Subcutaneous abdominal adipose tissue (tissue), 5 donors: ENCODE data around the gene MAST2.
"Not testable (repeated sequence)": the region's sequence is repeated elsewhere in the genome, so short reads cannot be mapped to it uniquely, and the experiment has no call there.

ENCODE experiments used
- H3K27ac ChIP-seq: one replicate; pipeline ENCODE4 v1.7.0; 2013; ENCODE audit warnings: low read depth, mild to moderate bottlenecking, inconsistent platforms, low read length, moderate library complexity
- H3K27me3 ChIP-seq, 5 donors: one replicate each; pipeline ENCODE4 v1.7.0; 2013; ENCODE audit warnings: low read length in 5 of 5, inconsistent platforms in 1 of 5; ENCODE audit not compliant: control insufficient read depth in 5 of 5, insufficient read depth in 4 of 5
- H3K36me3 ChIP-seq, 5 donors: one replicate each; pipeline ENCODE4 v1.7.0; 2013; ENCODE audit warnings: low read length in 5 of 5; ENCODE audit not compliant: control insufficient read depth in 5 of 5, insufficient read depth in 5 of 5
- H3K4me1 ChIP-seq, 5 donors: one replicate each; pipeline ENCODE4 v1.7.0; 2013; ENCODE audit warnings: low read length in 5 of 5, mild to moderate bottlenecking in 3 of 5, moderate library complexity in 1 of 5; ENCODE audit not compliant: control insufficient read depth in 5 of 5, insufficient read depth in 5 of 5
- H3K4me3 ChIP-seq, 5 donors: one replicate each; pipeline ENCODE4 v1.7.0; 2013; ENCODE audit warnings: low read length in 5 of 5, low read depth in 1 of 5
- H3K9ac ChIP-seq, 5 donors: one replicate each; pipeline ENCODE4 v1.7.0; 2013; ENCODE audit warnings: low read length in 5 of 5, mild to moderate bottlenecking in 4 of 5, moderate library complexity in 3 of 5
- H3K9me3 ChIP-seq, 5 donors: one replicate each; pipeline ENCODE4 v1.7.0; 2013; ENCODE audit warnings: low read length in 5 of 5; ENCODE audit not compliant: control insufficient read depth in 5 of 5
- donor health status: healthy.
- donor health status: healthy.
- donor health status: healthy.
- donor health status: healthy.
- donor health status: healthy.

Gene MAST2

GRCh38 chr1:45789601-45790000, 13.8 kb upstream of the MAST2 start:
- Histone ChIP-seq H3K9me3 (no peaks in the 10 kb centered on the region), H3K9ac (no peak overlapping the region)

GRCh38 chr1:45792744-45793143, 10.7 kb upstream of the MAST2 start:
- Histone ChIP-seq H3K36me3 (no peaks in the 10 kb centered on the region), H3K9ac (no peak overlapping the region), H3K27me3 (no peaks in the 10 kb centered on the region), H3K4me3 (no peak overlapping the region), H3K27ac (no peak overlapping the region), H3K9me3 (no peaks in the 10 kb centered on the region), H3K4me1 (no peaks in the 10 kb centered on the region)

More at GRCh38 chr1:45789601-45790000, 13.8 kb upstream of the MAST2 start:
- Histone ChIP-seq H3K27me3 (peaks cover 0 to 2% (median 0%) of the 10 kb centered on the region in 5 donors), H3K27ac (no peak overlapping the region), H3K4me3 (no peak overlapping the region), H3K36me3 (no peaks in the 10 kb centered on the region), H3K4me1 (no peaks in the 10 kb centered on the region)

GRCh38 chr1:45793942-45794604, 9.3 kb upstream of the MAST2 start:
- no peak overlapping the region for H3K9ac ChIP-seq
- no peak overlapping the region for H3K27ac ChIP-seq
- no peaks in the 10 kb centered on the region for H3K36me3 ChIP-seq
- H3K27me3 ChIP-seq = no peaks in the 10 kb centered on the region
- no peaks in the 10 kb centered on the region for H3K4me1 ChIP-seq
- H3K9me3 ChIP-seq = no peaks in the 10 kb centered on the region
- H3K4me3 ChIP-seq = no peak overlapping the region

DNA sequence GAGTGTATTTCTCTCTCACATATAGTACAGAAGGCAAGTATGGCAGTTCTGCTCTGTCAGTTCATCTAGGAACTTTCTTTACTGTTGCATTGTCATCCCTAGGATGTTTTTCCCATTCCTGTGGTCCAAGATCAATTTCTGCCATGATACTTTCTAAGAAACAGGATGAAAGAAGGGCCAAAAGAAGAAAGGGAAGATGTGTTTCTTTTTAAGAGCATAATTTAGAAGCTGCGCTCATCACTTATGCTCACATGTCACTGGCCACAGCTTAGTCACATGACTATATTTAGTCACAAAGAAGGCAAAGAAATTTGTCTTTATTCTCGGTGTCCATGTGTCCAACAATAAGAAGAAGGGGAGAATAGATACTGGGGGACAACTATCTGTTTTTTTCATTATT, 7.0 kb upstream of the MAST2 start:
- H3K9ac ChIP-seq = no peak overlapping the region
- H3K27ac ChIP-seq = no peak overlapping the region
- H3K4me3 ChIP-seq = no peak overlapping the region

GRCh38 chr1:45796946-45797345, 6.5 kb upstream of the MAST2 start:
- no peak overlapping the region for H3K9ac ChIP-seq
- H3K27ac ChIP-seq = no peak overlapping the region
- no peaks in the 10 kb centered on the region for H3K36me3 ChIP-seq
- H3K4me1 ChIP-seq = no peaks in the 10 kb centered on the region
- no peaks in the 10 kb centered on the region for H3K9me3 ChIP-seq
- H3K4me3 ChIP-seq = no peak overlapping the region
- H3K27me3 ChIP-seq = no peaks in the 10 kb centered on the region

More for the DNA sequence above, 7.0 kb upstream of the MAST2 start:
- Histone ChIP-seq H3K27me3 (no peaks in the 10 kb centered on the region), H3K36me3 (no peaks in the 10 kb centered on the region), H3K4me1 (no peaks in the 10 kb centered on the region), H3K9me3 (no peaks in the 10 kb centered on the region)

GRCh38 chr1:45800899-45801298, 2.5 kb upstream of the MAST2 start:
- Histone ChIP-seq H3K27me3 (no peaks in the 10 kb centered on the region), H3K27ac (no peak overlapping the region), H3K4me3 (no peak overlapping the region), H3K36me3 (no peaks in the 10 kb centered on the region), H3K4me1 (peaks cover 4 to 26% (median 17%) of the 10 kb centered on the region in 5 donors), H3K9ac (no peak overlapping the region), H3K9me3 (no peaks in the 10 kb centered on the region)

GRCh38 chr1:45802343-45803298, 791 bp upstream of the MAST2 start:
- Histone ChIP-seq H3K9ac (peak overlapping the region in 3 of 5 donors; percentile 32 to 65 (median 45)), H3K4me3 (peak overlapping the region; percentile 59 to 74 (median 62)), H3K9me3 (no peaks in the 10 kb centered on the region), H3K27ac (peak overlapping the region; percentile 81), H3K36me3 (peaks cover 0 to 2% (median 0%) of the 10 kb centered on the region in 5 donors), H3K27me3 (no peaks in the 10 kb centered on the region), H3K4me1 (peaks cover 4 to 26% (median 17%) of the 10 kb centered on the region in 5 donors)

- Histone ChIP-seq H3K4me1 (peaks cover 4 to 26% (median 17%) of the 10 kb centered on the region in 5 donors), H3K9ac (peak overlapping the region in 4 of 5 donors; percentile 27 to 78 (median 72)), H3K4me3 (peak overlapping the region; percentile 67 to 79 (median 74)), H3K27ac (peak overlapping the region; percentile 49)
- H3K27me3 ChIP-seq, H3K36me3 ChIP-seq, H3K9me3 ChIP-seq: not testable (repeated sequence)
Measured at GRCh38 chr1:45803781-45804668, 613 bp downstream of the MAST2 start.

- Histone ChIP-seq H3K27ac (no peak overlapping the region), H3K4me1 (peaks cover 4 to 26% (median 17%) of the 10 kb centered on the region in 5 donors), H3K4me3 (peak overlapping the region; percentile 67 to 79 (median 69)), H3K27me3 (no peaks in the 10 kb centered on the region), H3K9me3 (no peaks in the 10 kb centered on the region), H3K36me3 (peaks cover 0 to 2% (median 0%) of the 10 kb centered on the region in 5 donors), H3K9ac (peak overlapping the region in 4 of 5 donors; percentile 27 to 78 (median 50))
Measured at GRCh38 chr1:45804669-45804969, 1.2 kb downstream of the MAST2 start.
